ENCODE data around the gene BDNF.

The BDNF gene

DNA sequence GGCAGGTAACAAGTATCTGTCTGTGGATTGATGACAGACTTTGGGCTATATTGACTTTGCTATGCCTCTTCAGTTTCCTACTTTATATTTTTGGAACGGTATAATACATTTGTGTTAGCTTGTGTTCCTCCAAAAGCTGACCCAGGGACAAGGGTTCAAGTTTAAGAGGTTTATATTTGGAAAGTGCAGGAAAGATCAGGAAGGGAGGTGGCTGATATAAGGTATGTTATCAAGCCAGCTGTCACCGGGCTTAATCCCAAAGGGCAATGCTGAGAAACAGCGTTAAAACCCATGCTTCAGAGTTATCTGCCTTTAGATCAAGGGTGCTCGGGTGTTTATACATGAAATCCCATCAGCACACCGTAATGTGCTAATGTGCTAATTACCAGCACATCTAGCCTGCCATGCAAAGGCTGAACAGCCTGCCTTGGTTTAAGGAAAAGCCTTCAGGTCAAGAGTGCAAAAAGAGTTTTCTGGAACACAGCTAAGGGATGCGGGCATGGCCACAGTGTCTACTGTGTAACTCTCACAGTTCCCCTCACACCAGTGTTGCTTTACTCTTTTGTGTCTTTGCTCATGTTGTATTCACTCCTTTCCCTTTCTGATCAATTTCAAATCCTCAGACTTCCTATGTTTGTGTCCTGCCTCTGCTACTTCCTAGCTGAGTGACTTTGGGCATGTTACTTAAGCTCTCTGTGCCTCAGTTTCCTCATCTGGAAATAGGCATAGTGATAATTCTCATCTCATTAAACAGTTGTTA is 77.5 kb downstream of the BDNF start:
- no peaks in the 10 kb centered on the region for H3K27me3 Mint-ChIP-seq
- ATAC-seq (replicated peaks) (no peak), DNase-seq (no peak)
- no peaks in the 10 kb centered on the region for H3K4me1 Mint-ChIP-seq (ENCODE audit: low read depth in 2 of 2)
- H3K9me3 Mint-ChIP-seq = no peaks in the 10 kb centered on the region
- H3K36me3 Mint-ChIP-seq (ENCODE audit: insufficient read depth) = no peaks in the 10 kb centered on the region
- H3K4me3 Mint-ChIP-seq = no peak overlapping the region
- no peak overlapping the region for H3K27ac Mint-ChIP-seq

DNA sequence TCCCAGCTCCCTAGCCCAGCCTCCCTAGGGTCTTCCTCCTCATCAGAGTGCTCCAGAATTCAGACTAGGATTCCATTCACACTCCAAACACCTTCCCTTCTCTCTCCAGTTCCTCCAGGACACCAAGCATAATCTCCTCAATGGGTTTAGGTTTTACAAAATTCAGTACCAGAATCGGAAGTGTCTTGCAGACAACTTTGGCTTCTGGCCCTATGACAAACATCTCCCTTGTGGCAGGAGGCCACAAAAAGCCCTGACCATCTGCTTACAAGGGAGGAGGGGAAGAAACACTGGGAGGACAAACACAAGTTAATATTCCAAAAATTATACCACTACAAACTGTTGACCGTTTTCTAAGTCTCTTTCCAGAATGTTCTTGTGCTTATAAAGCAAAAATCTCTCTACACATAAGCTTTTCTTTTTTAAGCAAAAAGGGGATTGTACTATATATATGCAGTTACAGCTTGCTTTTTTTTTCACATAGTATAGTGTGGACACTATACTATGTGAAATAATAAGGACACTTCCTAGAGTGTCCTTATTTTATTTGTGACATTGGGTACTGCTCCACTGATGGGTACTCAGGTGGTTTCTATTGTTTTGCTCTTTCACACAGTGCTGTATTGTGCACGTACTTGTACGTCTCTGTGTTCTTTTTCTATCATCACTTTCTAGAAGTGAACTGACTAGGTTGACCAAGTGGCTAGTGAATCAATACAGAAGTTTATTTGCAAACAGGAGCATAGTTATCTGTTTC is 78.7 kb downstream of the BDNF start:
- no peaks in the 10 kb centered on the region for H3K27me3 Mint-ChIP-seq
- ATAC-seq (replicated peaks) (no peak), DNase-seq (no peak)
- H3K9me3 Mint-ChIP-seq = peaks cover 0 to under 1% of the 10 kb centered on the region in 2 donors
- H3K27ac Mint-ChIP-seq = no peak overlapping the region
- no peaks in the 10 kb centered on the region for H3K4me1 Mint-ChIP-seq (ENCODE audit: low read depth in 2 of 2)
- no peak overlapping the region for H3K4me3 Mint-ChIP-seq
- no peaks in the 10 kb centered on the region for H3K36me3 Mint-ChIP-seq (ENCODE audit: insufficient read depth)

DNA sequence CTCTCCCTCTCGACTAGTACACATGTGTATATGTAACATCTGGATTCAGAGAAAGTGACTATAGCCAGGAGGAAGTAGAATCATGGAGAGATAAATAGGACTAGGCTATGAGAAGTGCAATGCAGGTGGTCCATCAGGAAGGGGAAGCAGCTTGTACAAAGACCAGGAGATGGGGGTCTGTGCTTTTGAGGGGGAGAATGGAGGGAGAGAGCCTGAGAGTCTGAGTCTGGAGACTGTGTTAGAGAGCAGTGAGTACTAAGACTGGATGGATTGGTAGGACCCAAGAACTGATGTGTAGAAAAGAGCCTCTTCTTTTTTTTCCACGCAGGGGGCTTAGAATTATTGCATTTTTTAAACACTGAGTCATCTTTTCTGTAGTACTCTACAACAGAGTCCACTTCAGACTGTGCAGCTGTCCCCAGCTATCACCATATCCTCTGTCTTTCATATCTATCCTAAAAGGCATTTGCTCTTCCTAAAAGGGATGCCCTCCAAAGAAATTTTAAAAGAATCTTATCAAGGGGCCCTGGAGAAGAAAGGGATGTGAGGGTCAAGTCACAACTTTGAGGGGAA is 80.4 kb downstream of the BDNF start:
- peaks cover 0 to 2% of the 10 kb centered on the region in 2 donors for H3K9me3 Mint-ChIP-seq
- H3K27me3 Mint-ChIP-seq = no peaks in the 10 kb centered on the region
- H3K36me3 Mint-ChIP-seq (ENCODE audit: insufficient read depth) = no peaks in the 10 kb centered on the region
- H3K4me3 Mint-ChIP-seq = no peak overlapping the region
- no peak for DNase-seq
- no peak overlapping the region for H3K27ac Mint-ChIP-seq
- no peak for ATAC-seq (replicated peaks)
- no peaks in the 10 kb centered on the region for H3K4me1 Mint-ChIP-seq (ENCODE audit: low read depth in 2 of 2)

DNA sequence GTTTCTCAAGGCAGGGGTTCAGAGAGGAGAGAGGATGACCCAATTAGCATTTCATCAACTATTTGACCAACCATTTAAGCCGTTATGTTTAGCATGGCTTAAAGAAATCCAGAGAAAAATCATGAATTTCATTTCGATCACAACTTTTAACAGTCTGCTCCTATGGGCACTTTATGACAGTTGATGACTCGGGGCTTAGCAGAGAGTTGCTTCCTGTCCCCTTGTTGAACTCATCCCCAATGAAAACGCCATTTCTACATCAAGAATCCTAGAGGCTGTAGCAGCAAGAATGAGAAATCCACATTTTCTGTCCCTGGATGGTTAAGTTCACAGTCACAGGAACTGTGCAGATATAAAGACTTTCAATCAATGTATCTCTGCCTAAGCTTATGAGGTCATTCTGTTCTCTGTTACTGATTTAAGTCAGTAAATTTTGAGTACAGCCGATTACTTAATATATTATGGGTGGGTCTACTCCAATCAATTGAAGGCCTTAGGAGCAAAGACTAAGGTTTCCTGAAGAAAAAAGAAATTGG is 81.1 kb downstream of the BDNF start:
- peaks cover 0 to 2% of the 10 kb centered on the region in 2 donors for H3K9me3 Mint-ChIP-seq
- no peaks in the 10 kb centered on the region for H3K4me1 Mint-ChIP-seq (ENCODE audit: low read depth in 2 of 2)
- H3K36me3 Mint-ChIP-seq (ENCODE audit: insufficient read depth) = no peaks in the 10 kb centered on the region
- H3K27ac Mint-ChIP-seq = no peak overlapping the region
- no peak for DNase-seq
- no peak overlapping the region for H3K4me3 Mint-ChIP-seq
- no peak for ATAC-seq (replicated peaks)
- H3K27me3 Mint-ChIP-seq = no peaks in the 10 kb centered on the region

DNA sequence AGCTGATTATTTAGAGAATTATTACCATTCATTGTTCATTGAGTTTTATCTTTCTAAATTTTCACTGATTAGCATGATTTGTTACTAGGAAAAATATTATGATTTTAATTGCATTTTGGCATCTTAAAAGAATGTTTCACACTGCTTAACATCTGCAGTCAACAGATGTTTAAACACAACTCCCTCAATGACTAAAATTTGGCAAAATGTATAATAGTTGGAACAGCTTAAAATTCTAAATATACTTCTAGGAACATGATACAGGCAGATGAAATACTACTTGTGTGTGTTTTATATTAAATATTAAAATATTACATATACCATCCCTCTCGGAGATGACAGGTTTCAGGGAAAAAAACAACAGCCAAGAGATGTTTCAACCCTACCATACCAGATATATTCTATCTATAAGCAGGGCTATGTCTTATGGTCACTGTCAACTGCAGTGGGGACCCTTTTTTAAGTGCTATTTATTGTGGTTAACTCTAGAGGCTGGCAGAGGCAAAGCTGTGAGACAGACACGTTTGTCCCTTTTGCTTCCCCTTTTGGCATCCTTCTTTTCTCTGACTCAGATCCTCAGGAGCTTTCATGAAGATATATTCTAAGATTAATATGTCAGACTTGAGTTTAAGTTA is 81.9 kb downstream of the BDNF start:
- H3K9me3 Mint-ChIP-seq = peaks cover 0 to 2% of the 10 kb centered on the region in 2 donors
- no peak for DNase-seq
- H3K36me3 Mint-ChIP-seq (ENCODE audit: insufficient read depth) = no peaks in the 10 kb centered on the region
- no peak overlapping the region for H3K4me3 Mint-ChIP-seq
- no peak for ATAC-seq (replicated peaks)
- H3K27me3 Mint-ChIP-seq = no peaks in the 10 kb centered on the region
- no peaks in the 10 kb centered on the region for H3K4me1 Mint-ChIP-seq (ENCODE audit: low read depth in 2 of 2)
- H3K27ac Mint-ChIP-seq = no peak overlapping the region

DNA sequence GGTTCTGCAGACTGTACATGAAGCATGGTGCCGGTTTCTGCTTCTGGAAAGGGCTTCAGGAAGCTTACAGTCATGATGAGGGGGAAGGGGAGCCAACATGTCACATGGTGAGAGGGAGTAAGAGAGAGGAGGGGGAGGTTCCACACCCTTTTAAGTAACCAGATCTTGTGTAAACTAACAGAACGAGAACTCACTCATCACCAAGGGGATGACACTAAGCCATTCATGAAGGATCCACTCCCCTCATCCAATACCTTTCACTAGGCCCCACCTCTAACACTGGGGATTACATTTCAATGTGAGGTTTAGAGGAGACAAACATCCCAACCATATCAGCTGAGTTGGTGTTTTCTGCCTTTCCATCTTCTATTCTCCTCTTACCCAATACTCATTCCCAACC is 83.5 kb downstream of the BDNF start:
- H3K4me1 Mint-ChIP-seq (ENCODE audit: low read depth in 2 of 2) = no peaks in the 10 kb centered on the region
- no peak overlapping the region for H3K27ac Mint-ChIP-seq
- H3K9me3 Mint-ChIP-seq = peaks cover 0 to 2% of the 10 kb centered on the region in 2 donors
- no peaks in the 10 kb centered on the region for H3K27me3 Mint-ChIP-seq
- H3K36me3 Mint-ChIP-seq (ENCODE audit: insufficient read depth) = no peaks in the 10 kb centered on the region
- DNase-seq = no peak
- no peak overlapping the region for H3K4me3 Mint-ChIP-seq
- ATAC-seq (replicated peaks) = no peak

DNA sequence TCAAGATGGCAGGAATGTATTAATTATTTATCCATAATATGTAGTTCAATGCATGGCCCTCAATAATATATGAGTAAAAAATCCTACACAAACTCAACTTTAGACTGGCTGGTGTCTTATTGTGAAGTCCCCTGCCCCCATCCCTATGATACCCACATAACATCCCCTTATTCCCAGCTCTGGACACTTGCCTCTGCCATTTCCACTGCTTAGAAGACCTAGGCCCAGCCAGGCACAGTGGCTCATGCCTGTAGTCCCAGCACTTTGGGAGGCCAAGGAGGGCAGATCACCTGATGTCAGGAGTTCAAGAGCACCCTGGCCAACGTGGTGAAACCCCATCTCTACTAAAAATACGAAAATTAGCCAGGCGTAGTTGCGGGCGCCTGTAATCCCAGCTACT is 84.4 kb downstream of the BDNF start:
- DNase-seq = no peak
- no peaks in the 10 kb centered on the region for H3K36me3 Mint-ChIP-seq (ENCODE audit: insufficient read depth)
- H3K27ac Mint-ChIP-seq = no peak overlapping the region
- no peak overlapping the region for H3K4me3 Mint-ChIP-seq
- H3K9me3 Mint-ChIP-seq = peaks cover 0 to 2% of the 10 kb centered on the region in 2 donors
- ATAC-seq (replicated peaks) = no peak
- H3K27me3 Mint-ChIP-seq = no peaks in the 10 kb centered on the region
- no peaks in the 10 kb centered on the region for H3K4me1 Mint-ChIP-seq (ENCODE audit: low read depth in 2 of 2)

DNA sequence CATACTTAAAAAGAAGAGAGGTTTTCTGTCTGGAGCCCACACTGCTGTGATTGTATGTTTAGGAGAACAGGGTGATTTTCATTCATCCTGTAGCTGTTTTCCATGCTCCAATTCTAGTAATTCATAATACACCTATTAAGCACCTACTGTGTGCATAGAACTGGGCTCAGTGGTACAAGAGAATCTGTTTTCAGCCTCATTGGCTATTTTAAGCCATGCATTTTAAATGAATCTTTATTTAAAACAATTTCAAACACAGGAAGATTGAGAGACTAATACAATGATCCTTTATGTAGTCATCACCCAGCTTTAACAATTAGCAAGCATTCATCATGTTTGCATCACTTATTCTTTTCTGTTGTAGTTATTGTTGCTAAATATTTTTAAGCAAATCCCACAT is 86.2 kb downstream of the BDNF start:
- no peak for ATAC-seq (replicated peaks)
- H3K4me3 Mint-ChIP-seq = no peak overlapping the region
- no peaks in the 10 kb centered on the region for H3K4me1 Mint-ChIP-seq (ENCODE audit: low read depth in 2 of 2)

DNA sequence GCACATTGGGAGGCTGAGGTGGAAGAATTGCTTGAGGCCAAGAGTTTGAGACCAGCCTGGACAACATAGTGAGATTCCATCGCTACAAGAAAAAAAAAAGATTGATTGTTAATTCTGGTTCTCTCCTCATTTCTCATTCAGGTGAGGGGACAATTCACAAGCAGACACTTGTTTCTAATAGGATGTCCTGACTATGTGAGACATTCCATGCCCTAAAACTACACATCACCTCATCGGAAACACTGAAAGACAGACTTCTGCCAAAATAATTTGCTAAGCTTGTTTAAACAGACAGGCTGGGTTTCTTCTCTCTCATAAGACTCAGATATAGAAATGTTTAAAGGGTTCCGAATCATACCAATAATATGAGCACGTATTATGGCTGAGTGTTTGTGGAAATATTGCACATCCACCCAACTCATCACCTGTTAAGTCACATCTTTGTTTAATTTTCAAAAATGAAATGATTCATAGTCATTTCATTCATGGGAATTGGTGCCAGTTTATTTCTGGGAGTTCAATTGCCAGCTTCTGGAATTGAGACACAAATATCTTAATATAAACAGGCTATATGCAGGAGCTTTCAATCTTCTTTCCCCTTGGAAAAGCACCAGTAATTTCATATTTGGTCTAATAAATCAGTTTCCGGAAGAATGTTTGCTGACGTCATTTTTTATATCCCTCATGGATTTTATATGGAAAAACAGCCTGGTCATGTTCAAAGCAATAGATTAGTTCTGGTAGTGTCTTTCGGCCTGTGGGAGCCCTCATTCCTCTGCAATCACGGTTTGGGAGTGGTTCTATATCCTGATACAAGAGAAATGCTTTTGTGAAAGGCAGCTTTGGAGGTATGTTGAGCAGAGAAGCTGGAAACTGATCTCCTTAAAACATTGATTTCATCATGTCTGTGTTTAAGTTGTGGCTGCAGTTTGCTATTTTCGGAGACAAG is 87.0 kb downstream of the BDNF start:
- DNase-seq = no peak

More for the DNA sequence above, 86.2 kb downstream of the BDNF start:
- no peaks in the 10 kb centered on the region for H3K27me3 Mint-ChIP-seq
- DNase-seq = no peak
- H3K27ac Mint-ChIP-seq = no peak overlapping the region
- H3K9me3 Mint-ChIP-seq = peaks cover 0 to 2% of the 10 kb centered on the region in 2 donors
- no peaks in the 10 kb centered on the region for H3K36me3 Mint-ChIP-seq (ENCODE audit: insufficient read depth)

DNA sequence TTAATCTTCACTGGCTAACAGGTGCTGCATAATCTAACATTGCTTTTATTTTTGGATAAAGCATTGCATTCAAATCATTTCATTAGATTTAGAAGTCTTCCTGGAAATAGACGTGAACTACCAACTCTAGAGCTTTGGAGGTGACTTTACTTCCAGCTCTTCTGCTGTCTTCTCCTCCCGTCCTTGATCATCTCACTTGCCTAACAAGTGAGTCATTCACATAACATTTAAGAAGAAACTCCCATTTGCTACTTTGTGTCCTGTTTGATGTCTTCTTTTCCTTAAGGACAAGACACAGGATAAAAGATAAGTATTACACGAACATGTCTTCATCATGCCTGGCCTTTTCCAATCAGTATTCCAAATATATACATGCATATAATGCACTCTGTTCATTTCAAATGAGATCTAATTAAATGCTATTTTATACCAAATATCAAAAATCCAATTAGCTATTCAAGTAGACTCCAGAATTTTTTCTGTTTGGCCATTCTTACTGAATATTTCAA is 88.3 kb downstream of the BDNF start:
- peaks cover 0 to 2% of the 10 kb centered on the region in 2 donors for H3K9me3 Mint-ChIP-seq
- no peak overlapping the region for H3K27ac Mint-ChIP-seq
- H3K4me1 Mint-ChIP-seq (ENCODE audit: low read depth in 2 of 2) = no peaks in the 10 kb centered on the region
- no peak for ATAC-seq (replicated peaks)
- no peaks in the 10 kb centered on the region for H3K27me3 Mint-ChIP-seq
- H3K4me3 Mint-ChIP-seq = no peak overlapping the region
- DNase-seq = no peak
- H3K36me3 Mint-ChIP-seq (ENCODE audit: insufficient read depth) = no peaks in the 10 kb centered on the region

More for the DNA sequence above, 87.0 kb downstream of the BDNF start:
- Mint-ChIP-seq H3K27me3 (no peaks in the 10 kb centered on the region), H3K4me1 (ENCODE audit: low read depth in 2 of 2) (no peaks in the 10 kb centered on the region), H3K4me3 (no peak overlapping the region), H3K27ac (no peak overlapping the region), H3K36me3 (ENCODE audit: insufficient read depth) (no peaks in the 10 kb centered on the region), H3K9me3 (peaks cover 0 to 2% of the 10 kb centered on the region in 2 donors)
- ATAC-seq (replicated peaks) = no peak

DNA sequence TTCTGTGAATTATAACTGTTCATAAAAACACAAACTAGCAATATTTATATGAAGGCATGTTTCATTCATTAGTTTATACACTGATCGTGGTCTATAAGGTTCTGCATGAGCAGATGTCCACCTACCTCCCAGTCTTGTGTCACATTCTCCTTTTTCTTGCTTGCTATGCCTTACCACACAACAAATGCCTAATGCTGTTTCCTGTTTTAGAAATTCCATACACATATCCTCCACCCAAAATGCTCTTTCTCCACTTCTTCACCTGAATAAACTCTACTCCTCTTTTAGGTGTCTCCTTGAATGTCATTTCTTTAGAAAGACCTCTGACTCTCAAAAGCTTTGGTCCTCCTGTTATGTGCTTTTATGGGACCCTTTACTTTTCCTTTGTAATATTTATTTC is 88.9 kb downstream of the BDNF start:
- Mint-ChIP-seq H3K4me1 (ENCODE audit: low read depth in 2 of 2) (no peaks in the 10 kb centered on the region), H3K9me3 (no peaks in the 10 kb centered on the region), H3K4me3 (no peak overlapping the region), H3K36me3 (ENCODE audit: insufficient read depth) (no peaks in the 10 kb centered on the region), H3K27me3 (no peaks in the 10 kb centered on the region), H3K27ac (no peak overlapping the region)
- DNase-seq = no peak
- ATAC-seq (replicated peaks) = no peak

DNA sequence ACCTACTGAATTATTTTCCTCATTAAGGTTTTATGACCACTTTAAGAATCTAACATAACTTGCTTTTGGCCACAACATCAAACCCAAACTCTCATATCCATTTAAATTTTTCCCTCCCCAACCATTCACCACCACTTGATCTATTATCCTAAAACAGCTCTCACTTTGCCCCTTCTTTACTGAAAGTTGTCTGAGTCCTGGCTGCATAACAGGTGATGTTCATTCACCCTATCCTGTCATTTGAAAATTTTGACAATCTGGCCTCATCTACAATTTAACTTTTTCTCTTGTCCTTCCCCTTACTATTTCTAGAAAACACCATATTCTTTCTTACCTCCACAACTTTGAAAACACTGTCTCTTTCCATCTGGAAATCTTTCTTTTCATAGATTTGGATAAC is 89.3 kb downstream of the BDNF start:
- no peaks in the 10 kb centered on the region for H3K27me3 Mint-ChIP-seq
- ATAC-seq (replicated peaks) (no peak), DNase-seq (no peak)
- H3K27ac Mint-ChIP-seq = no peak overlapping the region
- H3K4me3 Mint-ChIP-seq = no peak overlapping the region
- no peaks in the 10 kb centered on the region for H3K9me3 Mint-ChIP-seq
- H3K36me3 Mint-ChIP-seq (ENCODE audit: insufficient read depth) = no peaks in the 10 kb centered on the region
- H3K4me1 Mint-ChIP-seq (ENCODE audit: low read depth in 2 of 2) = no peaks in the 10 kb centered on the region
